GM18909 (cell line): ENCODE results near the gene HDLBP.
"Not testable (repeated sequence)": the region's sequence is repeated elsewhere in the genome, so short reads cannot be mapped to it uniquely, and the experiment has no call there.

Experiments
- ATAC-seq: cut with Tn5 transposase; IDR thresholded peaks from one replicate; pipeline ENCODE4 v1.9.1; 2021; ENCODE audit warnings: mild to moderate bottlenecking; ENCODE audit not compliant: unreplicated experiment, poor library complexity

The HDLBP gene

DNA sequence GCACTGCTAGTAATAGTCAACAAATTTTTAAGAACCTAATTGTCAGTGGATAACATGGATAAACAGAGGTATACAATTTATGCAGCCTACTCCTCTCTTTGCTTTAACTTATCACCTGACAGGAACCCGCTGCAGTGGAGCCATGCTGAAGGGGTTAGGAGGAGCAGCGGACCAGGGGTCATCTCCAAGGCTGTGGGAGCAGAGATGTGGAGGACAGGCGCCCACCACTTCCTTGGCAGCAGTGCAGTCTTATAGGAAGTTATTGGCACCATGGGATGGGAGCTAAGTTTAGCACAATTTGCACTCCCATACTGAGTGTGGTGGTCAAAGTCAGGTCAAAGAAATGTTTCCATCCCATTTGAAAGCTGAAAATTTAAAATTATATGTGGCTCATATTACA is 35.6 kb downstream of the HDLBP start:
- no peak for ATAC-seq

DNA sequence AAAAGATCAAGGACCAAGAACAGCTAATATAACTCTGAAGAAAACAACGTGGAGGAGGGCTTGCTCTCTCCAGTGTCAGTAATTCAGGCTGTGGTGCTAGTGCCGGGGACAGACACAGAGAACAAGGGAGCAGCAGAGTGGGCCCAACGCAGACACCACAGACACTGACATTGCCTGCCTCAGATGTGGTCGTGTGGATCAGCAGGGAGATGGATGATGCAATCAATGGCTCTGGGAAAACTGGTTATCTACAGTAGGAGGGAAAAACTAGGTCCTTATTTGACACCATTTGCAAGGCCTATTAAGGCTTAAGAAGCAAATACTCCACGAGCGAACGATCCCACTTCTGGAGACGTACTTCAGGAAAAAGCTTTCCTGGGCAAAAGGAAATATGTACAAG is 36.1 kb downstream of the HDLBP start:
- no peak for ATAC-seq

DNA sequence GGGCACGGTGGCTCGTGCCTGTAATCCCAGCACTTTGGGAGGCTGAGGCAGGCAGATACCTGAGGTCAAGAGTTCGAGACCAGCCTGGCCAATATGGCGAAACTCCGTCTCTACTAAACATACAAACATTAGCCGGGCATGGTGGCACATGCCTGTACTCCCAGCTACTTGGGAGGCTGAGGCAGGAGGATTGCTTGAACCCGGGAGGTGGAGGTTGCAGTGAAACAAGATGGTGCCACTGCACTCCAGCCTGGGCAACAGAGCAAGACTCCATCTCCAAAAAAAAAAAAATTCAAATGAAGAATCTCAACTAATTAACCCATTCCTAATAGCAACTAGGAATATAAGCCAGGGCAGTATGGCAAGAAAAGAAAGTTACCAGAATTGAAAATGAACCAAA is 37.2 kb downstream of the HDLBP start:
- not testable (repeated sequence) for ATAC-seq

DNA sequence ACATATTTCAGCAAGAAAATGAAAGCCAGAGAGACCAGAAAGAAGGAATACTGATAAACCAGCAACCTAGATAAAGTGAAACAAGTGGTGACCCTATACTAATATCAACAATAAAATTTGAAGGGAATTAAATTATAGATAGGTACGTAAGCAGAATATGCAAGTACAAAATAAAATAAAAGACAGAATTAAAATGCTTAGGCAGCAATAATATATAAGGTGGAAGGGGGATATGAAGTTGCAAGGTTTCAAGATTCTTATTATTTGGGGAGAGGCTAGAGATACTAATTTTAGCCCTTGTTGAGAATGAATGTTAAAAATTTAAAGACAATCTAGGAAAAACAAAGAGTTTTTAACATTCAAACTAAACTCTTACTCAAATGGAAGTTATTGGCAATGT is 39.6 kb downstream of the HDLBP start:
- ATAC-seq = no peak

DNA sequence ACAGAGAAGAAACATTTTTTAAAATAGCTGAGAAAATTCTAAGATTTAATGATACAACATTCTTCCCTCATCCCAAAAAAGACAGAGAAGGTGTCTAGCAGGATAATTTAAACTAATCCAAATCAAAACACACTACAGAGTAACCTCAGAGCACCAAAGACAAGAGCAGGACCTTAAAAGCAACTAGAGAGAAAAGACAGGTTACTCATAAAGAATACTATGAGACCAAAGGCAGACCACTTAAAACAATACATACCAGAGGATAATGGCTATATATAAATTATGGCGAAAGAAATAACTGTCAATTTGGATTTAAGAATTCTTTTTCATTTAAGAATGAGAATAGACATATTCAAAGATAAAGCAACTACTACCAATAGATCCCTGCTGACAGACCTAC is 40.0 kb downstream of the HDLBP start:
- no peak for ATAC-seq

DNA sequence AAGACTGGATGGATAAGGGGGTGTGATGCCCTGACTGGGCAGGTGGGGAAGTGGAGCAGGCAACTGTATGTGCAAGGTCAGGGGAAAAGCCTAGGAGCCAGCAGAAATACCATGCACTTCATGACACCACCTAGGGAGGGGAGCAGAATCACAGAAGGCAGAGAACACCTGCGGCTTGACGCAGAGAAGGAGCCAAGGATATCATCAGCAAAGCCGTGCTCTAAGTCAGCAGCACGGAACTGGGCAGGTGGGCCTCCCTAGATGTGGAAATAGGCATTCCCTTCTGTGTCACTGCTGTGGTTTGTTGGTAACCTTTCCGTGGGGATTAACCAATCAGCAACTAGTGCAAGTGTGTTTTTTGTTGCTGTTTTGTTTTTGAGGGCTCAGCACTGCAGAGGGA is 41.3 kb downstream of the HDLBP start:
- ATAC-seq = no peak

DNA sequence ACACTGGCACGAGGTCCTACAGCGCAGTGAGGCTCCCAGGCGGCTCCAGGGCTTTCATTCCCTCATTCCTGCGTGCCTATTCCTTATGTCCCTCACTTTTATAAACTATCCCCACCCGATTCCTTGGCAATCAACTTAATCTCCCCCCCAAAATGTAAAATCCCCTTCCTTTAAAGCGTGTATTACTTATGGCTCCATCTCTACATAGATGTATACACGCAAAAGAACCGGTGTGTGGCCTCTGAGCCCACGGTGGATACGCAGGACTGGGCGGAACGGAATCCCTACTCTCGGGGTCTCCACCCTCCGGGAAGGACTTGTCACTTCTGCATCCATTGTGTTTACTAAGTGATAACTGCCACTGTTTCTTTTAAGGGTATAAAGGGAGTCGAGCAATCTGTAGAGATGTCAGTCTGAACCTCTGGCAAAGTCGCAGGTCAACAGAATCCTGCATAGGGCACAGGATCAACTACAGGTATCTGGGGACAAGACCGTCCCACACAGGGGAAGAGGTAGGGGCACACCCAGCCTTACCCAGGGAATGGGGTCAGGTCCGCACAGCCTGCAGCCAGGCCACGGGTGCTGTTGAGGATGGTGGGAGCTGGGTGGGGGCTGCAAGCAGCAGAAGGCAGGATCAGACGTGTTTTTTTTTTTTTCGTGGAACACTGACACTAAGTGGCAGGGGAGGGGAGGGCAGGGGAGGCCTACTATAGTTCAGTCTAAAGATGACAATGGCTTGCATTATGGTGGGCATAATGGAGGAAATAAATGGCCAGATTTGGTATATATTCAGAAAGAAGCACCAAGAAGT is 42.1 kb downstream of the HDLBP start:
- no peak for ATAC-seq

DNA sequence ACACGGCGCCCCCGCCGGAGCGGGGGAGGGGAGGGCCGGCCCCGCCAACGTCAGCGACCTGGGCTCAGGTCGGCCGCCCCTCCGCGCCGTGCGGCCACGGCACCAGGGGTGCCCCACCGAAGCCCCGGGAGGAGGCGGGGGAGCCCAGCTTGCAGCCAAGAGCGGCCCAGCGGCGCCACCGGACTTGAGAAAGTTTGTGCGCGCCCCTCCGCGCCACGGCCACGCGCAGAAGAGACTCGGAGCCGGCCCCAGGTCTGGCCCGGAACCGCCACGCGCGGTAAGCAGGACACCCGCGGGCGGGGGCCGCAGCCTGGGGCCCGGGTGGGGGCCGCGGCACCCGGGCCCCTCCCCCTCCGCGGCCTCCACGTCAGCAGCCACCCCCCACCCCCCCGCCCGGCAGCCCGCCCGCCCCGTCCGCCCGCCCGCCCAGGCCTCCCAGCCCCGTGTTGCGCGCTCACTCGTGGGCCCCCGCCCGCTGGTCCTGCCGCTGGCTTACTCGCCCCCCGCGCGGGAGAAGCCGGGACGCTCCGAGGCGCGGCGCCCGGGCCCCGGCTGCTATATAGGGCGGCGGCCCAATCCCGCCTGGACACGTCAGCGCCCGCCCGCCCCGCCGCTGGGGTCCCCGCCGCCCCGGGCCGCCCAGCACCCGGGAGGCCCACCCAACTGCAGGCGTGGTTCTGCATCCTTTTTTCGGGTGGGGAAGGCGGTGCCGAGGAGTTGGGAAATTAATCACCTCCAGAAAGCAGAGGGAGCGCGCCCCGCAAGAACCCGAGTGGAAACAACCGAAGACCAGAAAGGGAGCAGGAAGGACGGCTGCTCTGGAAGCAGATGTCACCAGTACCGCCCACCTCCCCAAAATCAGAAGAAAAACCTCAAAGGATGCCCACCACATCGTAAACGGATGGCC is 42.9 kb downstream of the HDLBP start:
- peak; percentile 60 for ATAC-seq

DNA sequence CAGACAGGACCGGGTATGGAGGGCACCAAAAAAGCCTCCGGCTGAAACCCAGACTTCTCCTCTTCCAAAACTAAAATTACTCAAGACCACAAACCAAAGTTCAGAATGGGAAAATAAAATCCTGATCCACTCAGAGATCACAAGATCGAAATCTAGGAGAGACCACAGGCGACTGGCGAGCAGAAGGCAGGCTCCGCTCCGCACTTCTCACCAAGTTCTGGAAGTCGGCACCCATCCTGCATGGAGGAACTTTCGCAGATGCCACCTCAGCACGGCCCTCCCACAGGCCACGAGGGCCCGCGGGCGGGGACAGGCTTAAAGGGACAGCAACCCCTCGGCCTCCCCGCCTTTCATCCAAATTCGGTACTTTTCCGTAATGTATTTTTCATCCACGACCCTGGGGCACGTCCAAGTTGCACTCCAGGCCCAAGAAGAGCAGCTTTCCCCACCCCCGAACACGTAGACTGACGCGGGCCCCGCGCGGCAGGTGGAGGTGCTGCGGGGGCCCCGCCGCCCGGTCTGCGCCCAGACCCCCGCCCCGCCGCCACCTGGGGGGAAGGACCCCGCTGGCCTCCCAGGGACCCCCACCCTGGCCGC is 43.7 kb downstream of the HDLBP start:
- ATAC-seq = peak; percentile 57

DNA sequence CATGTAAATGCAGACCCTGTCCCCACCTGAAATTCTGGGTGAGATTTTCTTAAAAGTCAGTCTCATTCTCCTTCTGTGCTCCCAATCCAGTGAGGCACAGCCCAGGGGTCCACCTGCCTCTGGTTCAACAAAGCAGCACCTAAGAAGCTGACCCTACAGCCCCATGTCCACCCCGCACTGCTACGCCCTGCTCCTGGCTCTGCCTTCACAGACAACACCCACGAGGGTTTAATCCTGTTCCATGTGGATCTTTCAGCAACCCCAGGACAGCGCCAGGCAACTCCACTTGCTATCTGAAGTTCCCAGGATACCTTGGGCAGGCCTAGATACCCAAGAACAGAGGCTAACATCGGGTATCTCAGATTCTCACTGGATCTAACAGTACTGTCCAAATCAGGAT is 44.9 kb downstream of the HDLBP start:
- no peak for ATAC-seq

DNA sequence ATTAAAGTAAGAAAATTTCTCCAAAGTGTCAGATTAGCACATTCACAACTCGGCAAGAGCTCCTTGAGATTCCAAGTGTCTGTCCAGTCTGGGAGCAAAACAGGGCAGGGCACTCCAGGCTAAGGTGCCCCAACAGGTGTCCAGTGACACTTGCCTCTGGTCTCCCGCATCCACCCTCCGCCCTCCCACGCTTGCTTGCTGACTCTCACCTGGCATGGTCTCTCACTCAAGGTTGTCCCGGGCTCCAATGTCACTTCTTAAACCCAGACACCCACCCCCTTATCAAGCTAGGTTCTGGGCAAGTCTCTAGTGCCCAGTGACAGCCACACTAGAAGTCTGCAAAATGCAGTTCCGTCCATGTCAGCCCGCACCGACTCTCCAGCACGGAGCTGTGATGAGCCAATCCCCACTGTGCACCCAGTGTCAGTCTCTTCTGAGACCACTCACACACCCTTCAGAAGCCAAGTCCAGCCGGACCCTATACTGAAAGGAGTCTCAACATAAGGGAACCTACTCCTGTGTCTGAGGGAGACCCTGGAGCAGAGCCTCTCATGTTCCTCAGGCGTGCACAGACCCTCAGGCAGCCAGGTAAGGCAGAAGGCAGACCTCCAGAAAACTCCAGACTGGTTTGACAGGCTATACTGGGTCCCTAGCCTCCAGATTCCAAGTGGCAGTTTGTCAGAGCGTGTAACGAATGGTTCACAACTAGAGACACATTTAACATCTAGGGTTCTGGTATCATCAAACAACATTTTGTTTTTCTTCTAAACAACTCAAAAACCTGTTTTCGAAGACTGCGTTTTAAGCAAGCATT is 45.6 kb downstream of the HDLBP start:
- no peak for ATAC-seq

DNA sequence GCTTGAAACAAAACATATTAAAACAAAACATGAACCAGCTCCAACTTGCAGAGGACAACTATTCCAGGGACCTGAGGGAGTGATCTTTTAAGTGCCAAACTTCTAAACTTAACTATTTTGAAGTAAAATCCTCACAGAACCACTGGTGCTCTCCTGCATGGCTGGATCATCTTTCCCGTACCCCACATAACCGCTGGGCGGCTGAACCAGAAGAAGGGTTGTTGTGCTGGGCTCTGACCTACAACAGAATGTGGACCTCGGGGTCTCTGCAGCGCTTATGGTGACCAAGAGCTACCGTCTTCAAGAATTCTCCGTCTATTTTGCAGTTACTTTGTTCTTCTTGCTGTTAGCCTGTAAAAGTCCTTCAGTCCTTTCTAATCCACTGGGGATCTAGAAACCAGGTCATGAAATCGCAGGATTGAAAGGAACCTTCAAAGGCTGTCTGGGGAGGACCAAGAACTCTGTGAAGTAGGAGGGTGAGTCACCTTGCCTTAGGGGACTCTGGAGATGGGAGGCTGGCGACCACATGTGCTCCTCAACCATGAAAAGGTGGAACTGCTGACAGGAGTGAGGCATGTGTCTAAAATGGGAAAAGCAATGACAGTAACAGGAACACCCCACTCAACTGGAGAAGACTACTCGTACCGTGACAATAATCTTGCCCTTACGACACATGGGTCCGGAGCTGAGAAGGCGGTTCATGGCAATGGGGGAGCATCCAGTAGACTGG is 46.6 kb downstream of the HDLBP start:
- ATAC-seq = no peak

DNA sequence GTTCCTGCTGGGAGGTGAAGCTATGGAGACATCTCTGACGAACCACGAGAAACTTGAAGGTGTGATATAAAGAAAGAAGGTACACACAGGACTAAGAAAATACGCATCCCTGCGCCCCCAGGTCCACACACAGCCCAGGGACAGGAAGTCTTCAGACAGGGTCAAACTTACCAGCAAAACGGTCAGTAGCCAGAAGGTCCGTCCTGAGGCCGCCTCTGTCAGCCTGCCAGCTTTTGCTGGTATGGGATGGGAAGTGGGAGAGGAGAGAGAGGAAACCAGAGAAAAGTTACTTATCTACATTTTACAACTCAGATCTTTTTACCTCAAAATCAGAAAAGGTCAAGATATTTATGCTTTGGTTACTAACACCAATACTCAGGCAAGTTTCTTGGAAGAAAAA is 47.2 kb downstream of the HDLBP start:
- ATAC-seq = no peak

DNA sequence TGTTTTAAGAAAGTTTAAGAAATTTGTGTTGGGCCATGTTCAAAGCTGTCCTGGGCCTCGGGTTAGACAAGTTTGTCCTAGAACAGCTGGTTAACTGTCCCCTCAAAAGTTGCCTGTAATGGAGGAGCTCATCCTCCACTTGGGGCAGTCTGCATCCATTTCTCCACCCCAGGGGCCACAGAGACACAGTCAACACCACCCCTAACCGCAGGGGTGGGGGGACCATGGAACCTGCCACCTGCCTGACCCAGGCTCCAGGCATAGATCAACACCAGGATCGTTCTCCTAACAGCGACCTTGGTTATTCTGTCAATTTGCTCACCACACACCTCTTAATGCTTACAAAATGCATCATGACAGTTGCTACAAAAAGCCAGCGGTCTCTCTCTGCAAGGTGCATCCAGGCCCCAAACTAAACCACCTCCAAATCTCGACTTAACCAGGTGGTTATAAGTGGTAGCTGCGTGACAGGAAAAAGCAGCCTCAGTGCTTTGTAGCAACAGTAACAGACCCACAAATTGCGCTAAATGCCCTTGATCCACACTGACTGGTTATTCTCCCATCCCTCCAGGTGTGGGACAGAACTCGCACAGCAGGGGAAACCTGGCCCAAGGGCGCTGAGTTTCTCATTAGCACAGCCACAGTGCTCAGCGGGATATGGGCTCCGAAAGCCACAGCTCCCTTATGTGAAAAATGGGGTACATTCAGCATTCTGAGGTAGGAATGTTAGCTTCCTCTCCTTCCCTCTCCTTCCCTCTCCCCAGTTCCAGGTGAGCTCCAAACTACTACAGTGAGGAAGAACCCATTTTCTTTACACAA is 48.0 kb downstream of the HDLBP start:
- ATAC-seq = no peak

DNA sequence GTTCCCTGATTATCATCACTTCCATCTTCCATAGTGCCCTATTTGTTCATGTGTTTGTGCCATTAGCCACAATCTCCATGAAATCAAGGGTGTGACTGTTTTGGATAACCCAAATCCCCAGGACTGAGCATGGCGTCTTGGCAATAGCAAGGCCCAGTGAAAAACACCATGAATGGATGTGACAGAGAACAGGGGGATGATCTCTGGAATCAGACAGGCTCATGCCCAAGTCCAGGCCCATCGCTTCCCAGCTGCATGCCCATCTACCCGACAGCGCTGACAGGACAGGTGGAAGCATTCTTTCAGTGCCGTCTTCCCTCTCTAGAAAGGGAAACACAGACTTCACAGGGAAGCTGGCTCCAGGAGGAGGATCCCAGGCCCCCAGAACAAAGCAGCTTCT is 50.0 kb downstream of the HDLBP start:
- no peak for ATAC-seq

DNA sequence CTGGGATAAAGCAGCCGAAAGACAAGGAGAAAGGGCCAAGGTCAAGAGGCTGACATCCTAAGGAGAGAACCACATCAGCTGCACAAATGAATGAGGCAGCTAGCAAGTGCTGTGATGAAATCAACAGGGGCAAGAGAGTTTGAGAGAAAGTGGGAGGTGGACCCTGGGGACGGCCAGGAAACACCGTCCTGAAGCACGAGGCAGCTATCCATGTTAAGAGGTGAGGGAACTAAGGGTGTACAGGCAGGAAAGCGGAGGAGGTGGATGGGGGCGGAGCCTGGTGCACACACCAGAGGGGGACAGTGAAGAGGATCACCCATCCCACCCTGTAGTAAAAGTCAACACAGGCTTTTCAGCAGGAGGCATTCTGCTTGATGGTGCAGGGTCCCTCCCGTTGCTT is 52.4 kb downstream of the HDLBP start:
- no peak for ATAC-seq

DNA sequence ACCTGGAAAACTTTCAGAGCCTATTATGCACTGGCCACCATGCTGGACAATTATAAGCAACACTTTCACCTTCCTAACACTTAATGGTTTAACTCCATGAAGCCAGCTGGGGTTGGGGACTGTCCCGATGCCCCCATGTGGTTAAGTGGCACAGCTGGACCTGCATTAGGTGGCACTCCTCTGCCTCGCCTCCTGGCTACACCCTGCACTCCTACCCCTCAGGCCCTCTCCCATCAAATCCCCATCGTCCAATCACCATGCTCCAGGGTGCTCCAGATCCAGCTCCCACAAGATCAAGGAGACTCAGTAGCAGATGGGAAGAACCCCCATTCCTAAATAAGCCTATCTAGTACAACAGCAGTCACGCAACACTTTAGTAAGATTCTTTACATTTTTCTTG is 53.8 kb downstream of the HDLBP start:
- ATAC-seq = no peak

DNA sequence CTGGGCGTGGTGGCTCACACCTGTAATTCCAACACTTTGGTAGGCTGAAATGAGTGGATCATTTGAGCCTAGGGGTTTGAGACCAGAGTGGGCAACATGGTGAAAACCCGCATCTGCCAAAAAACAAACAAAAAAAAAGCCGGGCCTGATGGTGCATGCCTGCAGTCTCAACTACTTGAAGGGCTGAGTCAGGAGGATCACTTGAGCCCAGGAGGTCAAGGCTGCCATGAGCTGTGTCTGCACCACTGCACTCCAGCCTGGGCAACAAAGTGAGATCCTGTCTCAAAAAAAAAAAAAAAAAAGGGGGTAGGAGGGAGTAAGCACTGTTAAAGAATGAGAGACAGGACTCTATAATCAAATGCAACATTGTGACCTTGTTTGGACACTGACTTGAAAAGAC is 54.6 kb downstream of the HDLBP start:
- no peak for ATAC-seq
